ENCODE data around the gene RTCA. TPM values are rescaled to one million over a fixed set of nuclear protein-coding genes. Genes with fewer than 3 reads are reported as not detected.

RTCA gene
- polyA plus RNA-seq, 1 experiment = 28.6 TPM

GRCh38 chr1:100299521-100300222 lies 33.7 kb downstream of the RTCA start:
- POLR2A ChIA-PET = no interaction called here
- H3K27me3 ChIP-seq (ENCODE audit: control insufficient read depth, insufficient read depth, low read length) = no peaks in the 10 kb centered on the region
- no peak for DNase-seq (ENCODE audit: low read depth)
- no peak for TF ChIP-seq CTCF (IDR thresholded peaks at IDR 0.05; ENCODE audit: insufficient read depth, low read depth, low read length)
- no peaks in the 10 kb centered on the region for H3K36me3 ChIP-seq (ENCODE audit: control insufficient read depth, insufficient read depth, low read length)
- CTCF ChIA-PET = interaction anchor here (0.6 kb wide), 1 partner anchor 74 kb away, joined by 3 read pairs; no protein-coding TSS in a partner anchor
- no peak overlapping the region for H3K4me3 ChIP-seq (ENCODE audit: low read depth, low read length)

DNA sequence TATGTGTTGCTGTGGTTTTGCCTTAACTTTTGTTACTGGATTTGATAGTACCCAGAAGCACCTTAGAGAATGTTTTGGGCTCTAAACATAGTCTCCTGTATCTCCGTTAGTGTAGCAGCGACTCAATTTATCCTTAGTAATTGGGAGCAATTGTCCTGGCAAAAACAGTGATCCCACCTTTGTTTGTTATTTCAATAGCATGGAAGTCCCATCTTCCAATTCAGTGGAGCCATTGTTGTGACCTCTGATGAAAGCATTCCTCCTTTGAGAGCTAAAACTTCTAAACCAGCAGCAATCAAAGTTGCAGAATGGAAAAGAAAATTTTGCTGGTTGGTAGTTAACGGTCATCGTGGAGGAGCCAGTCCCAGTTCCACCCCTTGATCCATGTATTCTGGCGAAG lies 34.7 kb downstream of the RTCA start:
- CTCF ChIA-PET = interaction anchor here (0.6 to 1.1 kb wide), 2 partner anchors 8 to 14 kb away, joined by 3 read pairs; no protein-coding TSS in a partner anchor
- no peak for DNase-seq (ENCODE audit: low read depth)
- no peak for TF ChIP-seq CTCF (IDR thresholded peaks at IDR 0.05; ENCODE audit: insufficient read depth, low read depth, low read length)
- H3K27me3 ChIP-seq (ENCODE audit: control insufficient read depth, insufficient read depth, low read length) = no peaks in the 10 kb centered on the region
- H3K36me3 ChIP-seq (ENCODE audit: control insufficient read depth, insufficient read depth, low read length) = no peaks in the 10 kb centered on the region
- POLR2A ChIA-PET = no interaction called here
- H3K4me3 ChIP-seq (ENCODE audit: low read depth, low read length) = no peak overlapping the region

GRCh38 chr1:100302739-100303138 lies 36.7 kb downstream of the RTCA start:
- DNase-seq (ENCODE audit: low read depth) = no peak
- H3K36me3 ChIP-seq (ENCODE audit: control insufficient read depth, insufficient read depth, low read length) = no peaks in the 10 kb centered on the region
- POLR2A ChIA-PET = no interaction called here
- CTCF ChIA-PET = no interaction called here
- no peaks in the 10 kb centered on the region for H3K27me3 ChIP-seq (ENCODE audit: control insufficient read depth, insufficient read depth, low read length)
- TF ChIP-seq CTCF (IDR thresholded peaks at IDR 0.05; ENCODE audit: insufficient read depth, low read depth, low read length) = no peak
- no peak overlapping the region for H3K4me3 ChIP-seq (ENCODE audit: low read depth, low read length)

GRCh38 chr1:100304227-100304626 lies 38.2 kb downstream of the RTCA start:
- no peak for DNase-seq (ENCODE audit: low read depth)
- no peak for TF ChIP-seq CTCF (IDR thresholded peaks at IDR 0.05; ENCODE audit: insufficient read depth, low read depth, low read length)
- H3K36me3 ChIP-seq (ENCODE audit: control insufficient read depth, insufficient read depth, low read length) = no peaks in the 10 kb centered on the region
- CTCF ChIA-PET = no interaction called here
- H3K27me3 ChIP-seq (ENCODE audit: control insufficient read depth, insufficient read depth, low read length) = no peaks in the 10 kb centered on the region
- no peak overlapping the region for H3K4me3 ChIP-seq (ENCODE audit: low read depth, low read length)
- POLR2A ChIA-PET = no interaction called here

DNA sequence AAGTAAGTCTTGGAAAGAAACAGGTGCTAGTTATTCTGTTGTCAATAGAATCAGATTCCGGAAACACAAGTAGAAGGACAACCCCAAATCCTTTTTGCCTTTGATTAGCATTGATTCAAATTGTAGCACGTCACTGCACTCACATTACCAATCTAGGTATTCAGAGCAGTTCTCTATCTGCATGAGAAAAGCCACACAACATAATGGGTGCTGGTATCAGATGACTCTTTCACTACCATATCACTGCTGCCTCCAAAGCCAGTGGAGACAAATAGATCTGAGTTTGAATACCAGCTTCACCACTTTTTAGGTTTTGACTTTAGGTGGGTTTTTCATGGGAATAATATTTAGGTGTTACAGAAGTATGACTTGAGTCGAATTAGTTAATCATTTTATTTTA lies 38.9 kb downstream of the RTCA start:
- no peak overlapping the region for H3K4me3 ChIP-seq (ENCODE audit: low read depth, low read length)
- no peak for DNase-seq (ENCODE audit: low read depth)
- ChIA-PET POLR2A (no interaction called here), CTCF (no interaction called here)
- TF ChIP-seq CTCF (IDR thresholded peaks at IDR 0.05; ENCODE audit: insufficient read depth, low read depth, low read length) = no peak
- no peaks in the 10 kb centered on the region for H3K36me3 ChIP-seq (ENCODE audit: control insufficient read depth, insufficient read depth, low read length)
- H3K27me3 ChIP-seq (ENCODE audit: control insufficient read depth, insufficient read depth, low read length) = no peaks in the 10 kb centered on the region

All from BJ (cell line).